GM18499 (cell line): ENCODE measurements around the gene ACKR2.
A peak's percentile ranks its signal among the peaks of the same experiment; 100 is the strongest.

ENCODE experiments used
- ATAC-seq: cut with Tn5 transposase; IDR thresholded peaks from one replicate; pipeline ENCODE4 v1.9.1; 2021; ENCODE audit warnings: moderate number of reproducible peaks; ENCODE audit not compliant: insufficient read depth, unreplicated experiment

Gene ACKR2

DNA sequence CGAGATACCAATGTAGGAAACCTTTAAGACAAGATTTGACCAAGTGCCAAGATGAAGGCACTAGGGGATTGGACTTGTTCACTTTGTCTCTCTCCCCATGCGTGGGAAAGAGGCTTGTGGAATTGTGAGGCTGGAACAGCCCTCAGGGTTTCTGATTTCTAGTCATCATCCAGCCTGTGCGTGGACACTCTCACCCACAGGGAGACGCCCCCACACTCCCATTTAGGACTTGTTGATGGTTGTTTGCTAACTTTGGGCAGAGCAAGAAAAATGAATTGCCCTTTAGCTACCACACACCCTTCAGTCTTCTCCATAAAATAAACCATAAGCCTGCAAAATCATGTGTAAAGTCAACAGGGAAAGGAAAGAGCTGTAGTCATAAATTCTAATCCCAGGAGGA, 18.4 kb downstream of the ACKR2 start:
- ATAC-seq: no peak

DNA sequence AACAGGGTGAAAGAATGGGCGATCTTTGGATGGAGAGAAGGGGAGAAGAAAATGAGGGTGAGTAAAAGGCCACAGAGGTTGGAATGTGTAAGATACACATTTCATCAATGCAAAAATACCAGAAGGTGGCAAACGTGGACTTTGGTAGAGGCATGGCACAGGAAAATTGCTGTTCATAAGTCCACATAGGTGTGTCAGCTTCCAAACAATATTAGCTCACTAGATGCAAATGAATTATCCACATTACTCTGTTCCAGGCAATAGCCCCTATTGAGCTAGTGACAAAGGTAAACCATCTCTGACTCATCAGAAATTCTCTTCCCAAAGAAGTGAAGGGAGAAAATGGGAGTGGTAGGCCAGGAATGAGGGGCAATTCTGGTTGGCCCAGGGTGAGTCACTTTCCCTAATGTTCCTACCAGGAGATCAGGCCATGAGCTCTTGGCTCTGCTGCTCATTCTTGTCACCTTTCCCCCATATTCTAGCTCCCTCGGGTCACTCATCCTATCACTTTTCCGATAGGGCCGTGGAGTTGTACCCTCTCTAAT, 19.9 kb downstream of the ACKR2 start:
- ATAC-seq: no peak

DNA sequence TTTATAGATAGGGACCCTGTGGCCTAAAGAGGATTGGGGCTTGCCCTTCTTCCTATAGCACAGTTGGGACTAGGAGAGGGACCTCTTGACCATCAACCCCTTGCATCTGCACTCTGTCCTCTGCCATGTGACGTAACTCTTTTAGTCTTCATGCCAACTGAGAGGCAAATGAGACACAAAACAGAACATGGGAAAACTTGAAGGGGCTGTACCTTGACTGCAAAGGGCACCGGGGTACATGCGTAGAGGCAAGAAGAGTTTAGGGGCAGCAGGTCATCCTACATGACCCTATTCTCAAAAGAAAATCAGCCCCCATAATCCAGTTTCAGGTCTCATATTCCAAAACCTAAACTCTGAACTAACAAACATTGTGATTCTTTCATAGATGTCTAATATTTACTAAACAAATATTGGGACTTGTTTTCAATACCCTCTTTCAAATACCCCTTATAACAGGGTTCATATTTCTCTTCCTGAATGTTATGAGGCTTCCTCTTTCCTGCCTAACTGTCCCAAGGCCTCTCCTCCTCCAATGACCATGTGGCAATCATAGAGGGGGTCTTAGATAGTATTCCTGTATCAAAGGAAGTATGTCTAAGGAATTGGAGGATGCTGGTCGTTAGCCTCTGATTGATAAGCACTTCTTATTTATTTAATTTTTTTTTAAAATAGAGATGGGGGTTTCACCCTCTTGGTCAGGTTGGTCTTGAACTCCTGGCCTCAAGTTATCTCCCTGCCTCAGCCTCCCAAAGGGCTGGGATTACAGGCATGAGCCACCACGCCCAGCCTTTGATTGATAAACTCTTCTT, 20.6 kb downstream of the ACKR2 start:
- no peak for ATAC-seq

DNA sequence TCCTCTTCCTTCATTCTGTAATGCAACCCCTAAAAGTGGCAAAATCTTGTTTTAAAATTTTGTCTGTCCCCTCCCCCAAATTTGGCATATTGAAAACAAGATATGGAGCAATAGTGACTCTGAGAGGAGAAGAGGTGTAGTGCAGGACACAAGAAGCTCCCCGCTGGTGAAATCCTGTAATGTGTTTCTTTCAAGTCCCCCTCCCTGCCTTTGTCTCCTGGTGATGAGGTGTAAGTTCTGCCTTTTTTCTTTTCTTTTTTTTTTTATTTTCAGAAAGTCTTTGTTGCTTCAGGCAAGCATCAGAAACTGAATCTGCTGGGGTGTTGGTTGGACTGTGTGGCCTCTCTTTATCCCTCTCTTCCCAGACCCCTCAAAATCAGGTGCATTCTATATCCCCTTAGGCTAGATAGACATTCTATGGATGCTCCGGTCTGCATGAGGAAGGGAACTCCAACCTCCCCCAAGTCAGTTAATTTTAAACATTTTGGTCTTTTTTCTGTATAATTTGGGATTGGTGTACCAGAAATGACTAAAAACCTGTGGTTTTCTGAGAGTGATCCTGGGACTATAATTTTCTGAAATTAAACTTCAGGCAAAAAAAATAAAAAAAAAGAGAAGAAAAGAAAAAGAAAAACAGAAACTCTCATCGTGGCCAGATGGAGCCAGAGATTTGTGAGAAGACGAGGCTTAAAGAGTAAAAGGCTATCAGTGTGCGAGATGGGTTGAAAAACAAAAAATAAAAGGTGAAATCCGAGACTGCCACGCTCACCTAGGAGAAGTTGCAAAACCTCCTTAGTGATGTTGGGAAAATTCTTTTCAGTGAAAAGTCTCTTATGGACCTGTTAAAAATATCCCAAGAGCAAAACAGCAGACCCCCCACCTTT, 21.4 kb downstream of the ACKR2 start:
- no peak for ATAC-seq

DNA sequence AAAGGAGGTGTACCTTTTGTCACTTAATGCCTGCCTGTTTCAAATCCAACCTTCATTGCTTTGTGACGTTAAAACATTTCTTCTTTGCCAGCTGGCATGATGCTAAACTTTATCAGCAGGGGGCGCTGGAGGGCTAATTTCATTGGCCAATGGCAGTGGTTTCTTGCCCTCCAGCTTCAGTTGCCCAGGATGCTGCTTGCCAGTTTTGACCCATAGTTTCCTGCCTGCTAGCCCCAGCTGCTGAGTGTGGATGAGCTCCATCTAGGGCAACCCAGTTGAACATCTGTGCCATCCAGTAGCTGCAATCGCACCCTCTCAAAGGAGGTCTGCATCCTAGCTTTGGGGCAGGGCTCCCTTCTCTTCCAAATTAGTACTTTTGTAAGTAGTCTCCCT, 22.1 kb downstream of the ACKR2 start:
- ATAC-seq: no peak

DNA sequence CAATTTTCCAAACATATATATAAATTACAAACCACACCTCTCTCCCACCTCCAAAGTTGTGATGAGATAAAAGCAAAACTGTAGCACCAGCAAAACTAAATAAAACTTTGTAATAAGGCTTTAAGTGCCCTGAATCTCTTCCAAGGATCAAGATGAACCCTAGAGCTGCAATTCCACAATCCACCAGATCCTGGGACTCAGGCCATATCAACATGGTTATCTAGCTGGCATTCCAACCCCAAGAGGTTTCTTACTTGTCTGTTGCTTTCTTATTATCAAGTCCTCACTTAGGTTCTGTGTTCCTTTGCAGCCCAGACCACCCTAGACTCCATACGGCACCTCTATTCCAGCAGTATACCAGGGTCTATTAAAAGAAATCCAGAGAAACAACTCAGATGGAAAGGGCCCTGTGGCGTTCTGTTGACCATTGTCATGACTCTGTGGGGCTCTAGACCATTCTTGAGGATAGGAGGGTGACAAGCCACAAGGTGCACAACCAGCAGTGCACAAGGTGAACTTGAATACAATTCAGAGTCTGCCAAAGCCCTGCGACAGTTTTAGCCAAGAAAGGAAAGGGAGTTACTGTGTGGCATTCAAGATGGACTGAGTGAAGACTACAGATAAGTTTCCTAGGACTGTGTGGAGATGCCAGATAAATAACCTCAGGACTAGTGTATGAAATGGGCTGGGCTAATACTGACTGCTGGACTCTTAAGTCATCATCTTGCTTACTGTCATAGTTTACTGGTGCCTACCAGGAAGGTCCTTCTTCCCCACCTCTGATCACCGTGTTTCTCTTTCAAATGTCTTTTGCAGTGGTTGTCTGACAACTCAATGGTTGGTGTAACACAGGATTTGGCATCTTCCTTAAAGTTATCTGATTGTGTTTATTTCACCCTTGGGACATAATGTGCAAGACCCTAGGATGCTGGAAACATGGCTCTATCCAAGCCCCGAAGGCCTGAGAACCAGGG, 27.2 kb downstream of the ACKR2 start:
- ATAC-seq: no peak

DNA sequence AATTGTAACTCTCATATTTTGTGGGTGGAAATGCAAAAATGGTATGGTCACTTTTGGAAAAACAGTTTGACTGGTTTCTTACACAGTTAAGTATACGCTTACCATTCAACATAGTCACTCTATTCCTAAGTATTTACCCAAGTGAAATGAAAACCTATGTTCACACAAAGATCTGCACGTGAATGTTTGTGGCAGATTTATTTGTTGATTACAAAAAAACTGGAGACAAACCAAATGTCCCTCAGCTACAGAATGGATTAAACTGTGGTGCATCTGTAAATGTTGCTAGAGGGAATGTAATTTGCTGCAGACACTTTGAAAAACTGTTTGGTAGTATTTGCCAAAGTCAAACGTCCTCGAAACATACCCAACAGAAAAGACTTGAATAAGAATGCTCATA, 29.3 kb downstream of the ACKR2 start:
- no peak for ATAC-seq

DNA sequence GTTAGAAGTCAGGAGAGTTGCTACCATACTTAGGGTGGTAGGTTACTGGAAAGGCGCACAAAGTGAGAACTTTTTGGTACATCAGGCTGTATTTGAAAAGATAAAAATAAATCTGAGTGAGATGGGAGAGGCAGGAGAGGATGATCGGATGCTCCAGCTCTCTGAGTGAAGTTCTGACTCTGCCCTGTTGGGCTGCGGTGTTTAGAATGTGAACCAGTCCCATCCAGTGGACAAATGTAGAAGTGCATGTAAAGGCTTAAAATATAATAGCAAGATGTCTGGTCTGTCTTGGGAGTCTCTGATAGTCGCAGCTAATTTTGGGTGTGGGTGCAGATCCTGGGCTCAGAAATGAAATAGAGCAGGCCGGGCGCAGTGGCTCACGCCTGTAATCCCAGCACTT, 30.4 kb downstream of the ACKR2 start:
- ATAC-seq: peak; percentile 49

DNA sequence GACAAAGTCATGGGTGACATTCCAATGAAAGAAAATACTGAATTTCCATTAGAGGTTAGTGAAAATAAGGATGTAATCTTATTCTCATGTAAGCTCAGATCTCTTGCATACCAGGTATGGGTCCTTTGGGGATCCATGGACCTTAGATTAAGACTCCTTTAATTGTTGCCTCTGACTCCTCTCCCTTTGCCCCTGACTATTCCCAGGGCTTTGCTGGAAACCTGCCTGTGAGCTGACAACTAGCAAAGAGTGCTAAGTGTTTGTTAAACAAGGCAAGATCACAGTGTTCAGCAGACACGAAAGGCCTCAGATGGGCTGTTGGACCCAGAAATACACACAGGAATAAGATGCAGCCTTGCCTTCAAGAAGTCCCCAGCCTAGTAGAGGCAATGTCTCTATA, 32.1 kb downstream of the ACKR2 start:
- ATAC-seq: no peak

DNA sequence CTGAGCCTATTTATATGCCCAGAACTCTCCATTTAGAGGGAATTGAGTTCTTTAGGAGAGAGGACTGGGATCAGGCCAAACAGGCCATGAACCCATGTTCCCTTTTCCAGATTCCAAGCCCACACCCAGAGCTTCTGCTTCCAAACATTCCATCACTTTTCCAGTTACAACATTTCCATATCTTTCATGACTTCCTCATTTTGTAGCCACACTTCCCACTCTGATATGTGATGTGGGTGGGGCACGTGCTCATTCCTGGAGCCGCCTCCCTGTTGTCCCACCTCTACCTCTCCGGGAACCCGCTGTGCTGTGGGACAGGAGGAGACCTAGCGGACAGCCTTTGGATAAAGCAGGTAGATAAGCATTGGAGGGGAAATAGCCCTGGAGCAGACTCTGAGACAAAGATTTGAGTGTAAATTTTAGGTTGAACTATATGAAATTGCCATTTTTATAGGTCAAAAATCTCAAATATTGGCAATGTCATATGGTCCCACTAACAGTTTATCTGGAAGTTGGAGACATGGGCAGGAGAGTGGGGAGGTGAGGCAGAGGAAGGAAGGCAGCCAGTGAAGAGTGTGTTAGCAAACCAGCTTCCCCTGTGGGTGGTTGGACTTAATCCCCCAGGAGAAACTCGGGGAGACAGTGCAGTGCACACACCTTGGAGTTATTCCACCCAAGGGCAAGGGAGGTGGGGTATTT, 34.6 kb downstream of the ACKR2 start:
- ATAC-seq: no peak

DNA sequence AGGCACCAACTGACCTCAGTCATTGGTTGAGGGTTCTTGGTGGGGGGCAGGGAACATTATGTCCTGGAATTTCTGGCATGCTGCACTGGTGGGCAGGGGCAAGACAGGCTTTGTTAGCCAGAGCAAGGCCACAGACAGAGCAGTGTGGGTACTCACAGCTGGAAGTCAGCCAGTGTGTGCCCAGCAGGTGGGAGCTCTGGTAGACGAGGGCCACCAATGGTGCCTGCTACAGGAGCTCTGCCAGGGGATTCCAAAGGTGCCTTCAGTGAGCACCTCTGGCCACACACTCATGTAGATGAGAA, 35.1 kb downstream of the ACKR2 start:
- no peak for ATAC-seq

DNA sequence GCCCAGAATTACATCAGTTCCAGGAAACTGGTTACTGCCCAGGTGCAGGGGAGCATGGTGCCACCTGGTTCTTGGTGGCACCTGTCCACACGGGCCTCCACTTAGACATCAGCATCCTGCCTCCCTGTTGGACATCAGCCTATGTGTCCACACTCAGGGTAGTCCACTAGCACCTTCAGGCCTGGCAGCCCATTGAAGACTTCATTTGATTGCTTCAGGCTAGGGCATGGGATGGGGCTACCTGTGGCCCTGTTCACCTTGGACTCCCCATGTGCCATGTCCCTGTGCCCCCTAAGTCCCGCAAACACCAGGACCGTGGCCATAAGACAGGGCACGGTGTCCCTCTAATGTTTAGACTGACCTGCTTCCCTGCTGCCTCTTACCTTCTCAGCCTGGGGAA, 35.6 kb downstream of the ACKR2 start:
- no peak for ATAC-seq

DNA sequence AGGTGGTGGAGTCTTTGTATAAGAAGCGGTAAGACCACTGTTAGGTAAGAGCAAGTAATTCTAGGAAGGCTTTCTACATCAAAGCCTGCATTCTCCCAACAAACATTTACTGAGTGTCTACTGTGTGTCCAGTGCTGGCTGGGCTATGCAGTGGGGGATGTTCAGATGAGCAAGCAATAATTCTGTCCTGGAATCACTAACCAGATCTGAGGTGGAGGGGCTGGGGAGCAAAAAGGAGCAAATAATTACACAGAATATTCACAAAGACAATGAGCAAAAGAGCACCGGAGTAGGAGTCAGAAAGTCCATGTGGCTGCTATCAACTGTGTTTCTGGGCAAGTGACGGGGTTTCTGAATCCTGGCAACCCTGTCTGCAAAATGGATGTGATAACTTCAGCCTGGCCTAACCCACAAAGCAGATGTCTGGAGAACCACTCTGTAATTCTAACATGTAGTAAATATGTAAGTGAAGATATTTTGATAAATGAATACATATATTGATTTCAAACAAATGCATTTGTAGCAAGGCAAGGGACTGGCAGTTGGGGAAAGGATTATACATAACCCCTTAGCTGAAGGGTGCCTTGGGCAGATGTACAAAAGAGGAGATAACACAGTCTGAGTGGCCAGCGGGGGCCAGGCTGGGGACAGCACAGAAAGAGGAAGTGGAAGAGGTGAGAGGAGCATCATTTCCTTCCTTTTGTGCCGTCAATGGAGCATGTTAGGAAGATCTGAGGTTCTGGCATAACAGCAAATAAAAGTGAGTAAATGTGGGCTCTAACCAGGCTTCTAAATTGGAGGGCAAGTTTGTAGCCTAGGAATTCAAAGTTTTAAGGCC, 37.7 kb downstream of the ACKR2 start:
- ATAC-seq: no peak

DNA sequence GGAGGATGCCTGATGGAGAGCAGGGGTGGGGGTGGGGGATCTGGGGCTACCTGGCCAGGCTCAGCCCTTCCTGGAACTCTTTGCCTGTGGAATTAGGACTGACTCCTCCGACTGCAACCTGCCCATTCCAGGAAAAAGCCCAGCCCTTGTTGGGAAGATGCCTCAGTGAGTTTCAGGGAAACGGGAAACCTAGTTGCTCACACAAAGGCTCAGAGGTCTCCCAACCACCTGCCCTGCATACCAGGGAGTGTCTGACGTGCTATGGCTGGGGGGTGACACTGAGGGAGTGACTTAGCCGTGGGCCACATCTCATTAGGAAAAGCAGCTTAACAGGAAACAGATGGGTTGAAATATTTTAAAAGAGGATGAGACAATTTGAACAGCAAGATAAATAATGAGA, 38.5 kb downstream of the ACKR2 start:
- ATAC-seq: no peak

DNA sequence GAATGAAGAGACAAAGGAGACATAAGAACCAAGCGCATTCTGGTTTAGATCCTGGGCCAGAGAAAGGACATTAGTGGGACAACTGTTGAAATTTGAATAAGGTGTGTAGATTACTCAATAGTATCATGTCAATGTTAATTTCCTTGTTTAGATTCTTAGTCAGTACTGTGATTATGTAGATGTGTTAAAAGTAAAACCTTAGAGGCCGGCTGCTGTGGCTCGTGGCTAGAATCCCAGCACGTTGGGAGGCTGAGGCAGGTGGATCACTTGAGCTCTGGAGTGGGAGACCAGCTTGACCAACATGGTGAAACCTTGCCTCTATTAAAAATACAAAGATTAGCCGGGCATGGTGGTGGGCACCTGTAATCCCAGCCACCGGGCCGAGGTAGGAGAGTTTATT, 39.8 kb downstream of the ACKR2 start:
- no peak for ATAC-seq

DNA sequence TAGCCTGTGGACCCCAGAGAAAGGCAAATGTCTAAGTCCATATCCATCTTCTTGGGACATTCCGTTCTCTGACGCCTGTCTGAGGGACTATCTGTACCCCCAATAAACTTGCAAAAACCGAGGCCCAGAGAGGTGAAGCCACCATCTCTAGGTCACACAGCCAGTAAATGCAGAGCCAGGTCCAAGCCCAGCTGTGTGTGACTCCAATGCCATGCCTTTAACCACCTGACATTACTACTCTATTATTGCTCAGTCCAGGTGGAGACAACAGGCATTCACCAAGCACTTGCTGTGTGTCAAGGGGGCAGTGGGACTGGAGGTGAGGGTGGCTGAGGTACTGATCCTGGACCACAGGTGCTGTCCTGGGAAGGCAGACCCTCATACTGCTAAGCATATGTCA, 41.0 kb downstream of the ACKR2 start:
- no peak for ATAC-seq

DNA sequence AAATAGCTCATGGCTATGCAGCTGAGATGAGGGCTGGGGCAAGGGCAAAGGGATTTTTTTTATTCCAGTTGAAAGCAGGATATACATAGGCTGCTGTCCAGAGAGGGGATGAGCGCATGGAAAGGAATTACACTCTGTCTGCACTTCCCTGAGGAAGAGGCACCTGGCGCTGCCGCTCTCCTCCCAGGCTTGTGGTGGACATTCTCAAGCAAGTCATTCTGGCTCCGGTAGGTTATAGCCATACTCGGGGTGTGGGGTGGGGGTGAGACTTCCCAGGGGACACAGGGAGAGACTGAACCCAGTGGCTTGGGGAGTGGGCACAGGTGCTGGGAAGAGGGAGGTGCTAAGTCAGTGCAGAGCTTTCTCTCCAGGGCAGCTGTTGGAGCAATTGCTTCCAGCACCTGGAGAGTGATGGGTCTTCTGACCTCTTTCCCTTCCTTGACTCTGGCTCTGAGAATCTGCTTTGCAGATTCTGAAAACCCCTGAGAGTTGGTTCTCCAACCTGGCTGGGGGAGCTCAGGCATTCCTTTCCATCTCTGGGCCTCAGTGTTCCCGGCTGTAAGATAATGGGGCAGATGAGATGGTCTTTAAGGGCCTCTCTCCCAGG, 42.1 kb downstream of the ACKR2 start:
- ATAC-seq: no peak

DNA sequence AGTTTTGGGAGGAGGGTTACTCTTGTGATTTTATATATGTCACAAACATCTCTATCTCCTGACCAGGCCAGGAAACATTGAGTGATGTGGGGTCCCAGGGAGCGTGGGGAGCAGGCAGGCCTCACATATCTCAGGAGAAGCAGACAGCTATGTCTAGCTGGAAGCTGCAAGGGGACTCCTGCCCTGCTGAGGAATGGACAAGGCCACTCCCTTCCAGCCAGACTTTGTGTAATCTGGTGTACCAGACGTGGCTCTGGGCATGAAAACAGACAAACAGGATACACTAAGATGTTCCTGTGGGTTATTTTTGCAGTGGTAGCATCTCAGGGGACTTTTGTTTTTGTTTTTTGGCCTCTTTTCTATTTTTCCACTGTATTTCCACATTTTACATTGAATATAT, 43.2 kb downstream of the ACKR2 start:
- ATAC-seq: no peak

DNA sequence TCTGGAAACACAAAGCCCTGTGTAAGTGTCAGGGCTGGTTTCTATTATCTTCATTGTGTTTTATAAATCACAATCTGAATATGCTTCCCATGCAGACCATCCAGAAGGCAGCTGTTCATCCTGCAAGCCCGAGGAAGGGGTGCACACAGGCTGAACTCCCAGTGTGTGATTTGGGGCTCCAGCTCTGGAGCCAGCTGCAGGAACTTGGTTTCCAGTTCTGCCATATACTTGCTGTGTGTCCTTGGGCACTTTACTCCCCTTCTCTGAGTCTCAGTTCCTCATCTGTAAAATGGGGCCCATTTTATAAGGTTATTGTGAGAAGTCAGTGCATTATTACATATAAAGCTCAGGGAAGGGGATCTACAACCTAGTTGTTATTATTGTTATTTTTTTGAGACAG, 43.8 kb downstream of the ACKR2 start:
- ATAC-seq: no peak
